Lower lobe of right lung (tissue), 2 donors: ENCODE results near the gene PAN3. TPM values are rescaled to one million over a fixed set of nuclear protein-coding genes. Genes with fewer than 3 reads are reported as not detected.

Source experiments
- ATAC-seq, 2 donors: fragments of 200-7000 bp; cut with Tn5 transposase; one replicate each; pipeline ENCODE4 v1.9.1; 2020 to 2022; ENCODE audit warnings: mild to moderate bottlenecking in 2 of 2, moderate library complexity in 2 of 2
- DNase-seq: peaks from one replicate; pipeline ENCODE4 v3.0.0-alpha.2; 2020
- H3K27ac ChIP-seq: fragments of 200-600 bp; one replicate; pipeline ENCODE4 v1.8.0; 2022
- H3K27me3 ChIP-seq: fragments of 200-600 bp; one replicate; pipeline ENCODE4 v1.8.0; 2022; ENCODE audit warnings: low read depth
- H3K36me3 ChIP-seq: fragments of 200-600 bp; one replicate; pipeline ENCODE4 v1.8.0; 2022; ENCODE audit warnings: mild to moderate bottlenecking
- H3K4me1 ChIP-seq: fragments of 200-600 bp; one replicate; pipeline ENCODE4 v1.8.0; 2022
- H3K4me3 ChIP-seq: fragments of 200-600 bp; one replicate; pipeline ENCODE4 v1.8.0; 2022; ENCODE audit warnings: mild to moderate bottlenecking
- H3K9me3 ChIP-seq: fragments of 200-600 bp; one replicate; pipeline ENCODE4 v1.8.0; 2022
- CTCF ChIP-seq: fragments of 200-600 bp; IDR thresholded peaks from one replicate; pipeline ENCODE4 v1.8.0; 2022; ENCODE audit warnings: antibody characterized with exemption, mild to moderate bottlenecking
- intact Hi-C: fragments of 100-400 bp; cut with DNase I; formaldehyde crosslinking; loops from one replicate; pipeline ENCODE4 v1.11.0; 2022
- total RNA-seq: library from RNA; stranded (reverse); fragmentation: NEBNext Ultra II Directional; extraction: Animal tissue kit (Norgen Biotek cat#: 25700); gene quantifications from one replicate; pipeline ENCODE4 v1.2.1, GENCODE V29; 2021
- donor health status: DM: no; HTN: yes; CAD: no; lungs with severe emphysema.

Gene PAN3
- total RNA-seq, 1 donor from 2014 or later = 36.2 TPM

- ATAC-seq = no peak
- intact Hi-C loops = no loop called here
- Histone ChIP-seq H3K9me3 (no peaks in the 10 kb centered on the region), H3K27ac (no peak overlapping the region), H3K36me3 (no peaks in the 10 kb centered on the region), H3K4me1 (peaks cover 14% of the 10 kb centered on the region), H3K4me3 (no peak overlapping the region), H3K27me3 (no peaks in the 10 kb centered on the region)
- DNase-seq = no peak
- TF ChIP-seq CTCF = no peak
Measured at GRCh38 chr13:28322256-28322905, 184.0 kb downstream of the PAN3 start.

GRCh38 chr13:28324181-28324789 is 185.9 kb downstream of the PAN3 start:
- Histone ChIP-seq H3K4me1 (peaks cover 18% of the 10 kb centered on the region), H3K27me3 (no peaks in the 10 kb centered on the region), H3K36me3 (no peaks in the 10 kb centered on the region), H3K4me3 (no peak overlapping the region), H3K27ac (no peak overlapping the region), H3K9me3 (no peaks in the 10 kb centered on the region)
- ATAC-seq (peak; percentile 86 to 89), DNase-seq (no peak)
- TF ChIP-seq CTCF = peak; percentile 82
- intact Hi-C loops = no loop called here

- intact Hi-C loops = no loop called here
- no peak for TF ChIP-seq CTCF
- no peak for DNase-seq
Measured at GRCh38 chr13:28325022-28325421, 186.7 kb downstream of the PAN3 start.

GRCh38 chr13:28326056-28326455 is 187.7 kb downstream of the PAN3 start:
- ATAC-seq (no peak), DNase-seq (no peak)
- H3K36me3 ChIP-seq = no peaks in the 10 kb centered on the region
- no peak overlapping the region for H3K4me3 ChIP-seq
- no peaks in the 10 kb centered on the region for H3K9me3 ChIP-seq
- no peak overlapping the region for H3K27ac ChIP-seq
- no peaks in the 10 kb centered on the region for H3K27me3 ChIP-seq
- TF ChIP-seq CTCF = no peak
- peaks cover 30% of the 10 kb centered on the region for H3K4me1 ChIP-seq
- intact Hi-C loops = no loop called here

More at GRCh38 chr13:28325022-28325421, 186.7 kb downstream of the PAN3 start:
- no peaks in the 10 kb centered on the region for H3K27me3 ChIP-seq
- no peak for ATAC-seq
- H3K4me3 ChIP-seq = no peak overlapping the region
- H3K27ac ChIP-seq = no peak overlapping the region
- H3K4me1 ChIP-seq = peaks cover 25% of the 10 kb centered on the region
- no peaks in the 10 kb centered on the region for H3K36me3 ChIP-seq
- H3K9me3 ChIP-seq = no peaks in the 10 kb centered on the region

GRCh38 chr13:28327373-28328270 is 189.3 kb downstream of the PAN3 start:
- H3K36me3 ChIP-seq = no peaks in the 10 kb centered on the region
- TF ChIP-seq CTCF = no peak
- intact Hi-C loops = no loop called here
- no peaks in the 10 kb centered on the region for H3K9me3 ChIP-seq
- H3K4me3 ChIP-seq = no peak overlapping the region
- H3K27me3 ChIP-seq = peaks cover 4% of the 10 kb centered on the region
- H3K27ac ChIP-seq = no peak overlapping the region
- ATAC-seq (no peak), DNase-seq (no peak)
- peaks cover 27% of the 10 kb centered on the region for H3K4me1 ChIP-seq
